Left ventricle myocardium inferior (tissue), 1 donor: ENCODE measurements around the gene TMEM235. TPM values are rescaled to one million over a fixed set of nuclear protein-coding genes. Genes with fewer than 3 reads are reported as not detected.

Experiments
- DNase-seq: peaks from one replicate; pipeline ENCODE4 v3.0.0-alpha.2; 2020
- H3K27ac ChIP-seq: fragments of 200-600 bp; replicated peaks from 2 replicates; pipeline ENCODE4 v1.8.0; 2021
- H3K27me3 ChIP-seq: fragments of 200-600 bp; 2 replicates; pipeline ENCODE4 v1.8.0; 2021; ENCODE audit warnings: low read depth
- H3K36me3 ChIP-seq: fragments of 200-600 bp; 2 replicates; pipeline ENCODE4 v1.8.0; 2021
- H3K4me1 ChIP-seq: fragments of 200-600 bp; 2 replicates; pipeline ENCODE4 v1.8.0; 2021
- H3K4me3 ChIP-seq: fragments of 200-600 bp; 2 replicates; pipeline ENCODE4 v1.8.0; 2021; ENCODE audit warnings: mild to moderate bottlenecking, moderate library complexity
- H3K9me3 ChIP-seq: fragments of 200-600 bp; replicated peaks from 2 replicates; pipeline ENCODE4 v1.8.0; 2021
- CTCF ChIP-seq: fragments of 200-600 bp; IDR thresholded peaks from 2 replicates; pipeline ENCODE4 v1.8.0; 2021; ENCODE audit warnings: antibody characterized with exemption, mild to moderate bottlenecking, borderline replicate concordance
- intact Hi-C: fragments of 100-400 bp; cut with micrococcal nuclease; formaldehyde crosslinking; loops from one replicate; pipeline ENCODE4 v1.11.0; 2022
- total RNA-seq: library from RNA; stranded (reverse); fragmentation: NEBNext Ultra II Directional; extraction: Animal tissue kit (Norgen Biotek cat#: 25700); gene quantifications from one replicate; pipeline ENCODE4 v1.2.1, GENCODE V29; 2021
- donor health status: DM: no; HTN: yes; CAD: no; lungs with severe emphysema.

The TMEM235 gene
- total RNA-seq, 1 donor from 2014 or later, result not detected

GRCh38 chr17:78276098-78276887 is 44.9 kb downstream of the TMEM235 start:
- Histone ChIP-seq H3K4me1 (peaks cover 11% of the 10 kb centered on the region), H3K4me3 (no peak overlapping the region), H3K36me3 (no peaks in the 10 kb centered on the region), H3K27ac (no peak overlapping the region), H3K9me3 (no peaks in the 10 kb centered on the region), H3K27me3 (peaks cover 18% of the 10 kb centered on the region)
- DNase-seq, result no peak
- no peak for TF ChIP-seq CTCF
- intact Hi-C loops, result no loop called here

GRCh38 chr17:78278139-78278741 is 46.8 kb downstream of the TMEM235 start:
- no peaks in the 10 kb centered on the region for H3K36me3 ChIP-seq
- no peaks in the 10 kb centered on the region for H3K4me1 ChIP-seq
- H3K4me3 ChIP-seq, result no peak overlapping the region
- peaks cover 1% of the 10 kb centered on the region for H3K27me3 ChIP-seq
- DNase-seq, result no peak
- TF ChIP-seq CTCF, result no peak
- intact Hi-C loops, result no loop called here
- no peaks in the 10 kb centered on the region for H3K9me3 ChIP-seq
- H3K27ac ChIP-seq, result no peak overlapping the region

- H3K9me3 ChIP-seq, result no peaks in the 10 kb centered on the region
- H3K27ac ChIP-seq, result no peak overlapping the region
- intact Hi-C loops, result no loop called here
- H3K4me3 ChIP-seq, result no peak overlapping the region
- no peak for TF ChIP-seq CTCF
- no peaks in the 10 kb centered on the region for H3K27me3 ChIP-seq
- no peak for DNase-seq
- H3K36me3 ChIP-seq, result no peaks in the 10 kb centered on the region
- H3K4me1 ChIP-seq, result no peaks in the 10 kb centered on the region
Measured at GRCh38 chr17:78279360-78279990, 48.0 kb downstream of the TMEM235 start.

GRCh38 chr17:78281249-78281845 is 49.9 kb downstream of the TMEM235 start:
- no peaks in the 10 kb centered on the region for H3K9me3 ChIP-seq
- no peaks in the 10 kb centered on the region for H3K36me3 ChIP-seq
- DNase-seq, result no peak
- H3K4me3 ChIP-seq, result no peak overlapping the region
- no peaks in the 10 kb centered on the region for H3K4me1 ChIP-seq
- no peak overlapping the region for H3K27ac ChIP-seq
- no peak for TF ChIP-seq CTCF
- no peaks in the 10 kb centered on the region for H3K27me3 ChIP-seq
- intact Hi-C loops, result no loop called here

- H3K36me3 ChIP-seq, result no peaks in the 10 kb centered on the region
- TF ChIP-seq CTCF, result no peak
- H3K4me1 ChIP-seq, result no peaks in the 10 kb centered on the region
- no peak overlapping the region for H3K27ac ChIP-seq
- H3K4me3 ChIP-seq, result no peak overlapping the region
- no peak for DNase-seq
- intact Hi-C loops, result no loop called here
- no peaks in the 10 kb centered on the region for H3K9me3 ChIP-seq
- no peaks in the 10 kb centered on the region for H3K27me3 ChIP-seq
Measured at GRCh38 chr17:78284146-78284545, 52.7 kb downstream of the TMEM235 start.
